GM19468 (cell line): ENCODE data around the gene CATSPERE.
A peak's percentile ranks its signal among the peaks of the same experiment; 100 is the strongest.
"Not testable (repeated sequence)": the region's sequence is repeated elsewhere in the genome, so short reads cannot be mapped to it uniquely, and the experiment has no call there.

Experiments
- ATAC-seq: cut with Tn5 transposase; IDR thresholded peaks from one replicate; pipeline ENCODE4 v1.9.1; 2021; ENCODE audit warnings: mild to moderate bottlenecking, moderate library complexity, moderate number of reproducible peaks; ENCODE audit not compliant: unreplicated experiment; ENCODE audit errors: extremely low read depth

The CATSPERE gene

DNA sequence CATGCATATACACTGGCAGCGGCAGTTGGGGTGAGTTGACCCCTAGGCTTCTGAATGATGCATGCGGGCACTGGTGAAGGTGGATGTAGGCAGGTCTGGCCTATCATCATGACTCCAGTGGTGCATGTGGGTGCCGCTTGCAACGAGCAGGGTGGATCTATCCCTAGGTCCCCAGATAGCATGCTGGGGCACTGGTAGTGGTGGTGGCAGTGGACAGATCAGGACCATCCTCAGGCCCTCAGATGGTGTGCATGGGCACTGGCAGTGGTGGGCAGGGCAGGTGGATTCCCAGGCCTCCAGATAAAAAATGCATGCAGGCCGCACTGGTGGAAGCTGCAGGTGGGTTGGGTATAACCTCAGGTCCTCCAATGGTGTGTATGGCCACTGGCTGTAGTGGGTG, 52.4 kb downstream of the CATSPERE start:
- ATAC-seq = no peak

DNA sequence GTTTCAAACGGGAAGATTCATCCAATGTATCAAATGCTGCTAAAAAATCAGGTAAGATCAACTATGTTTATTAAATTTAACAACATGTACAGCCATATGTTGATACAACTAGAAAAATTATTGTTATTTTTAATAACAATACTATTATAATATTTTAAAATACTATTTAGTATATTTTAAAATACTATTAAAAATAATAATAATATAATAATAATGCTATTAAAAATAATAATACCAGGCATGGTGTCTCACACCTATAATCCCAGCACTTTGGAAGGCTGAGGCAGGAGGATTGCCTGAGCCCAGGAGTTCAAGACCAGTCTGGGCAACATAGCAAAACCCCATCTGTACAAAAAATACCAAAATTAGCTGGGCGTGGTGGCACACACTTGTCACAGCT, 54.6 kb downstream of the CATSPERE start:
- ATAC-seq = no peak

DNA sequence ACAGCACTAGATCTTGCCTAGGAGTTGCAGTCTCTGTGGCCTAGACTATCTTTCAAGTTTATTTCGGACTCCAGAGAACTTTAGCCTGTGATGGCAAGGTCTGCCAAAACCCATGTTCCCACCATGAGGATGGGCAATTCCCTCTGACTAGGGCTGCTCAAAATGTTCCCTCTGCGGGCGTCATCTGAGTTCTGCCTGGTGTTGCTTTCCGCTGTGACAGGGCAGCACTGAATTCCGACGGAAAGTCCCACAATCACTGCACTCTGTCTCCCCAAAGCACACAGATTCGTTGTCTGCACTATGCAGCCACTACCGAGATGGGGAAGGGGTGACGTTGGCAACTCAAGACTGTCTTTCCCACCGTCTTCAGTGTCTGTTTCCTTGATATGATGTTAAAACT, 75.2 kb downstream of the CATSPERE start:
- no peak for ATAC-seq

GRCh38 chr1:244545511-244545910, 84.4 kb downstream of the CATSPERE start:
- ATAC-seq = no peak

DNA sequence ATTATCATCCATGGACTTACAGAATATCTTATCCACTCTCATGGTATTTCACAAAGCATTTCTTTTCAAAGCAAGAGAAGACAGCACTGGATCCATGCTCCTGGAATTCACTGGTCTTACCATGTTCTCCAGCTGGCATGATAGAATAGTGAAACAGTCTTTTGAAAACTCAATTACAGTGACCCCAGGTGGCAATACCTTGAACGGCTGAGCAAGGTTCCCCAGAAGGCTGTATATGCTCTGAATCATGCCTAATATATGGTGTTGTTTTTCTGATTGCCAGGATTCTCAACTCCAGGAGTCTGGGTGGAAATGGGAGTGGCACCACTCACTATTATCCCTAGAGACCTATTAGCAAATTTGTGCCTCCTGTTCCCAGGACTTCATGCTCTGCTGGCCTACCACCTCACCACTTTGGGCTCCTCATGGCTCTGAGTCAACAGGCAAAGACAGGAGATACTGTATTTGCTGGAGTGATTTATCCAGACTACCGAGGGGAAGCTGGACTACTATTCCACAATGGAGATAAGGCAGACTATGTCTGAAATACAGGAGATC, 87.6 kb downstream of the CATSPERE start:
- no peak for ATAC-seq

GRCh38 chr1:244552336-244552735, 91.3 kb downstream of the CATSPERE start:
- ATAC-seq = no peak

DNA sequence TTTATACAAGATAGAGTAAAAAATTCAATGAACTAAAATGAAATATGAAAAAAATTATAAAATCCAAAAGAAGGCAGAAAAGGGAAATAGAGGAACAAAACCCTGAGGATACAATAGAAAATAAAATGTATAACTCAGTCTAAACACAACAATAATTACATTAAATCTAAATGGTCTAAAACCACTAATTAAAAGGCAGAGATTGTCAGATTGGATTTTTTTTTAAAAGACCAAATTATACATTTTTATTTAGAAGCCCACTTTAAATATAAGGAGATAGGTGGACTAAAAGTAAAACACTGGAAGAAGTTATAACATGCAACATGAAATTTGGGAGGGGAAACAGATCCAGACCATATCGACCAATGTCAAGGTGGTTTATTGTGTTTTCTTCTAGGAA, 95.2 kb downstream of the CATSPERE start:
- ATAC-seq = no peak

DNA sequence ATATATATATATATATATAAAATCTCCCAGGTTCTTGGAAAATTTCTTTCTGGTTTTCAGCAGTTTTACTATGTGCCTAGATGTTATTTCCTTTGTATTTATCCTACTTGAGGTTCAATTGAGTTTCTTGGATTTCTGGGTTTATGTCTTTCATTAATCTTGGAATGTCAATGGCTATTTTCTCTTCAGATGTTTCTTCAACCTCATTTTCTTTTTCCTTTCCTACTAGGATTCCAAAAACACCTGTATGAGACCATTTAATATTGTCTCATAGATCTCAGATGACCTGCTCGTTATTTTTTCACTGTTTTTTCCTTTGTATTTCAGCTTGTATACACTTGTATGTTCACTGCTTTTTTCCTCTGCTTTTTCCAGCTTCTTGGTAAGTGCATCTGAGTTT, 96.5 kb downstream of the CATSPERE start:
- ATAC-seq = no peak

- ATAC-seq = no peak
Observed at GRCh38 chr1:244559561-244559960, 98.5 kb downstream of the CATSPERE start.

DNA sequence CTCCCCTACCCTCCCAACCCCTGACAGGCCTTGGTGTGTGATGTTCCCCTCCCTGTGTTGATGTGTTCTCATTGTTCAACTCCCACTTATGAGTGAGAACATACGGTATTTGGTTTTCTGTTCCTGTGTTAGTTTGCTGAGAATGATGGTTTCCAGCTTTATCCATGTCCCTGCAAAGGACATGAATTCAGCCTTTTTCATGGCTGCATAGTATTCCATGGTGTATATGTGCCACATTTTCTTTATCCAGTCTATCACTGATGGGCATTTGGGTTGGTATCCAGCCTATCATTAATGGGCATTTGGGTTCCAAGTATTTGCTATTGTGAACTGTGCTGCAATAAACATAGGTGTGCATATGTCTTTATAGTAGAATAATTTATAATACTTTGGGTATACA, 101.8 kb downstream of the CATSPERE start:
- ATAC-seq = not testable (repeated sequence)

- ATAC-seq = no peak
Observed at GRCh38 chr1:244573768-244574167, 112.7 kb downstream of the CATSPERE start.

GRCh38 chr1:244576259-244576892, 115.3 kb downstream of the CATSPERE start:
- ATAC-seq = no peak

GRCh38 chr1:244578205-244578604, 117.1 kb downstream of the CATSPERE start:
- not testable (repeated sequence) for ATAC-seq

DNA sequence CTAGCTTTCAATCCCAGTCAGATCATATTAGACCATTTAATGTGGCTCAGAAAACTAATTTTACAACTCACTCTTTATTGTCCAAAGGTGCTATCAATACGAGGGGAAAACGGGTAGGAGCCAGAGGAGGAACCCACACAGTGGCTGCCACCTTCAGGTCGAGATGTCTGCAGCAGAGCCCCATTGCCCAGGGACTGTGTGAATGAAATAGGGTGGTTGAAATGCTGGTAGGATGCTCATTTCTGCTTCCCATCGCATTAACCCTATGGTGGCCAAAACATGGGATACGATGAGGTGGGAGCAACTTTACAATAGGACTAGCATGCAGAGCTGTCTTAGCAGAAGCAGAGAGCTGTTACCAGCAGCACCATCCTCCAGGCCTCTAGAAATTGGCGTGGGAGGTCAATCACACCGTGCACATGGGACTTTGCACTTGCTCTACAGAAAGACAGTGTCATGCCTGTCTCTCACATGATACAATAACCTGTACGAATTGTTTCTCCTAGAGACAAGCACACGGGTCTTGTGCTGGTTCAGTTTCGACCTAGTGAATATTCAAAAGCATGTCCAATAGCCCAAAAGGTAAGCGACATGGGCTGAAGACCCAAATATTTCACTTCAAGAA, 122.4 kb downstream of the CATSPERE start:
- ATAC-seq = no peak

GRCh38 chr1:244585867-244586266, 124.8 kb downstream of the CATSPERE start:
- no peak for ATAC-seq

- ATAC-seq = no peak
Observed at GRCh38 chr1:244590670-244591069, 129.6 kb downstream of the CATSPERE start.

DNA sequence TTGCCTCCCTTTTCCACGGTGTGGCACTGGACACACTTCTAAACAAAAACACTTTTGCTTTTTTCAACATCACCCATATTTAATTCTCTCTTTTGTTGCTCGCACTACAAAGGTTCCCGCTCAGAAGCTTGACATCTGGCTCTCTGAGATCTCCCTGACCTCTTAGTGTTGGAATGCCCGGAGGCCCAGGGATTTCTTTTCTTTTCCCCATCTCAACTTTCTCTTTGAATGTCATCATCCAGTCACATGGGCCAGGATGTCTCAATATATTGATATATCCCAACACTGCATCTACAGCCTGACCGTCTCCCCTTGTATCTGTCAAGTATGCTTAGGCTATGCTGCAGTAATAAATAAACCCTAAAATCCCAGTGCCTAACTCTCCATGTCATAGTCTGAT, 137.5 kb downstream of the CATSPERE start:
- ATAC-seq = no peak

DNA sequence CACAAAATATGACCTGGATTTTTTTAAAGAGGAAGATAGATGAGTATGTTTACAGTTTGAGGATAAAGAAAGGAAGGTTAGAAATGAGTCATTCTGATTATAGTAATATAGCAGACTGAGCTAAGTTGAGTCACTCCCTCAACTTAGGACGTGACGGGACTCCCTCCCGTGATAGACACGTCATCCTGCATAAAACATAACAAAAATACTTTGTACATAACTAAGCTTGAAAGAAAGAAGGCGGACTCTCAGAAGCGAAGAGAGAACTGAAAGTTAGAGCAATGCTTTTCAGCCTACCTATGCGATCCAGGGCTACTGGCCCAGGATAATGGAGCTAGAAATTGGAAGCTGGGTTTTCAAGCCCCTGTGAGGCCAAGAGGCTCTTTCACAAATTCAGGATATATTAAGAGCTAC, 138.9 kb downstream of the CATSPERE start:
- peak; percentile 82 for ATAC-seq

DNA sequence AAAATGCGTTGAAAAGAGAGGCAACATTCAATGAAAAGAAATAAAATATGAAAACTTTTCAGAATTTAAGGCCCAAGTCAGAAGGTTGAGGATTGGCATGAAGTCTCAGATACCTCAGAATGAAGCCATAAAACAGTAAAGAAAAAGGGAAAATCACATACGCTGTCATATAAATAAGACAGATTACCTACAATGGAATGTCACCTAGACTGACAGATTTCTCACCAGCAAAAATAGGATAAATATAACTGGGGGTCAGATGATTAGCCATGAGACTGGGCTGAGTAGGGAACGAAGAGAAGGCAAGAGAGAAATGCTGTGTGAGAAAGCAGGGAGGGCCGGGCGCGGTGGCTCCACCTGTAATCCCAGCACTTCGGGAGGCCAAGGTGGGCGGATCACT, 140.3 kb downstream of the CATSPERE start:
- no peak for ATAC-seq

DNA sequence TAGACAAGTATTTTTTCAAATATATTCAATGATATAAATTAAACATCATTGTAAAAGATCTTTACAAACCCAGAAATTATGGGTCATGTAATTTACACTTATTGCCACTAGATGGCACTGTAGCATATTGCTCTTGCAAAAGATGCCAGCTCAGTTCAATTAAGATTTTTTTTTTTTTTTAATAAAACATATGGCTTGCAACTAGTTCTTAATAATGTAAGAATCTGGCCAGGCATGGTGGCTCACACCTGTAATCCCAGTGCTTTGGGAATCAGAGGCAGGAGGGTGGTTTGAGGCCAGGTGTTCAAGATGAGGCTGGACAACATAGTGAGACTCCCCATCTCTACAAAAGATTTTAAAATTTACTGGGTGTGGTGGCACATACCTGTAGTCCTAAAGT, 142.4 kb downstream of the CATSPERE start:
- no peak for ATAC-seq

DNA sequence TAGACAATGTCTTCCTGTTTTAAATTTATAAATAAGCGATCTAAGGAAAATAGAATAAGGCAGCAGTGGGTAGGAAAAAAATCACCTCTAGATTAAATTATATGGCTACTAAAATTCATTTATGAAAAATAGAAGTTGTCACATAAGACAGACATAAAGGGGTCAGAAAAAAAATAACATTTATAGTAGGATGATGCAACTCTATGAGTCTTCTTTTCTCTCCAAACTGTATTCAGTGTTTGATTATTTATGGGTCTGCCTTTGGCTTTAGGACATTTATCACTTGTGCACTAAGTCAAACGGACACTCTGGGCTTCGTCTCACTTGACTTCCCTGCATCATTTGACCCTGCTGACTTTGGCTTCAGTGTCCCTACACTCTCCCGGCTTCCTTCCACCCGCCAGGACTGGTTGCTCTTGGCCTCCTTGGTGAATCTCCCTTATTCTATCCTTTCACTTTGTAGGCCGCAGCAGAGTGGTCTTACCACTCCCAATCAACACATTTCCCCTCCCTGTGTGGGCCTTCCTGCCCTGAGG, 144.8 kb downstream of the CATSPERE start:
- no peak for ATAC-seq
